Measurements from ENCODE around the gene LRPAP1.

DNA sequence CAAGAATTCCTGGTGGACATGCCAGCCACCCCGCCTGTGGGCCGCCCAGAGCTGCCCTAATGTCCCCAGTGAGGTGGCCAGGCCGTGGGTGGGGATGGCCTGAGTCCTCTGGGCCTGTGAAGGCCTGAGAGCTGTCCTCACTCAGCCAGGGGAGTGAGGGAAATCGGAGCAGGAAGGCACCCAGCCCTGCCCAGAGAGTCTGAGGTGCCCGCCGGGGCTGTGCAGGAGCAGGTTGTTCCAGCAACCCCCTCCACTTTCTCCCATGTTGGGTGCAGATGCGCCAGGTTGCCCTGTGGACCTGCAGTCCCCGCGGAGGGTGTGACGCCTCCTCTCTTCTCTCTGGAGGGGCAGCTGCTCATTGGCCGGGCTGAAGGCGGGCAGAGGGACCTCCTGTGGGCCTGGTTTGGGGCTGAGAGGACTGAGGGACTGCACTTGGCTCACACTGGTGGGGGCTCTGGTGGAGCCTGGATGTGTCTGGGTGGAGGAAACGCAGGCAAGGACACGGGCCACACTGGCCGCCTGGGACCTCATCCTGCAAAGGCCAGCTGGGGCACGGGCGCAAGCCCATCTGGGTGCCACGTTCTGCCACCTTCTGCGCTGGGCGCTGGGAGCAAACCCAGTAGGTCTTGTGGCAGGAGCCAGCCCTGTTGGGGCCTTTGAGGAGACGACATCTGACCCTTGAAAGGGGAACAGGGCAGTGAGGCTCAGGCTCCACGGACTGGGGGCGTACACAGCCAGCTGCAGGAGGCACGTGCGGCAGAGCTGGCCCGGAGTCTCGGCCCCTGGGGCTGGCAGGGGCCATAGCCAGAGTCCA is 55.1 kb downstream of the LRPAP1 start:
- TF ChIP-seq, protein P1, sequence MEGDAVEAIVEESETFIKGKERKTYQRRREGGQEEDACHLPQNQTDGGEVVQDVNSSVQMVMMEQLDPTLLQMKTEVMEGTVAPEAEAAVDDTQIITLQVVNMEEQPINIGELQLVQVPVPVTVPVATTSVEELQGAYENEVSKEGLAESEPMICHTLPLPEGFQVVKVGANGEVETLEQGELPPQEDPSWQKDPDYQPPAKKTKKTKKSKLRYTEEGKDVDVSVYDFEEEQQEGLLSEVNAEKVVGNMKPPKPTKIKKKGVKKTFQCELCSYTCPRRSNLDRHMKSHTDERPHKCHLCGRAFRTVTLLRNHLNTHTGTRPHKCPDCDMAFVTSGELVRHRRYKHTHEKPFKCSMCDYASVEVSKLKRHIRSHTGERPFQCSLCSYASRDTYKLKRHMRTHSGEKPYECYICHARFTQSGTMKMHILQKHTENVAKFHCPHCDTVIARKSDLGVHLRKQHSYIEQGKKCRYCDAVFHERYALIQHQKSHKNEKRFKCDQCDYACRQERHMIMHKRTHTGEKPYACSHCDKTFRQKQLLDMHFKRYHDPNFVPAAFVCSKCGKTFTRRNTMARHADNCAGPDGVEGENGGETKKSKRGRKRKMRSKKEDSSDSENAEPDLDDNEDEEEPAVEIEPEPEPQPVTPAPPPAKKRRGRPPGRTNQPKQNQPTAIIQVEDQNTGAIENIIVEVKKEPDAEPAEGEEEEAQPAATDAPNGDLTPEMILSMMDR (IDR thresholded peaks at IDR 0.05) = no peak
- TF ChIP-seq POLR2A (IDR thresholded peaks at IDR 0.05) = no peak

All from esophagus squamous epithelium (tissue), 4 donors.